Activated CD4-positive, alpha-beta T cell treated with anti-CD3 and anti-CD28 coated beads, Interleukin-2, amount 50 U/mL, for 48 hours (primary cell): ENCODE results near the gene OGFOD2.
"Not testable (repeated sequence)": the region's sequence is repeated elsewhere in the genome, so short reads cannot be mapped to it uniquely, and the experiment has no call there.

Experiments used
- DNase-seq, 2 experiments: peaks; one replicate each; pipeline ENCODE4 v3.0.0-alpha.2; 2020

Gene OGFOD2

GRCh38 chr12:122974892-122975789 lies at the start of gene OGFOD2:
Gene OGFOD2, plus strand, starts transcription at chr12:122975244. Its CDS starts 8 bp downstream, at chr12:122975252.
- DNase-seq, result peak; percentile 93 to 95

GRCh38 chr12:122927756-122928403 lies 47.2 kb upstream of the OGFOD2 start:
- no peak for DNase-seq

GRCh38 chr12:122928404-122929147 lies 46.5 kb upstream of the OGFOD2 start:
- DNase-seq, result no peak

- no peak for DNase-seq
These were observed 45.9 kb upstream of the OGFOD2 start for GRCh38 chr12:122929148-122929538.

- DNase-seq, result no peak
These were observed 45.2 kb upstream of the OGFOD2 start for GRCh38 chr12:122929812-122930211.

- no peak for DNase-seq
These were observed 42.8 kb upstream of the OGFOD2 start for GRCh38 chr12:122932207-122932606.

GRCh38 chr12:122934722-122935121 lies 40.3 kb upstream of the OGFOD2 start:
- DNase-seq, result no peak

GRCh38 chr12:122935318-122935717 lies 39.7 kb upstream of the OGFOD2 start:
- DNase-seq, result no peak

- no peak for DNase-seq
These were observed 37.4 kb upstream of the OGFOD2 start for GRCh38 chr12:122937622-122938091.

GRCh38 chr12:122939125-122939524 lies 35.9 kb upstream of the OGFOD2 start:
- DNase-seq, result no peak

GRCh38 chr12:122941351-122941750 lies 33.7 kb upstream of the OGFOD2 start:
- not testable (repeated sequence) for DNase-seq

- no peak for DNase-seq
These were observed 32.4 kb upstream of the OGFOD2 start for GRCh38 chr12:122942637-122943036.

GRCh38 chr12:122943196-122943595 lies 31.8 kb upstream of the OGFOD2 start:
- no peak for DNase-seq

GRCh38 chr12:122944605-122945592 lies 30.1 kb upstream of the OGFOD2 start:
- DNase-seq, result no peak

- peak; percentile 89 to 91 for DNase-seq
These were observed 28.2 kb upstream of the OGFOD2 start for GRCh38 chr12:122946690-122947341.

- DNase-seq, result no peak
These were observed 27.7 kb upstream of the OGFOD2 start for GRCh38 chr12:122947352-122947792.

- no peak for DNase-seq
These were observed 26.4 kb upstream of the OGFOD2 start for GRCh38 chr12:122948605-122949004.

GRCh38 chr12:122949405-122949804 lies 25.6 kb upstream of the OGFOD2 start:
- DNase-seq, result no peak

- no peak for DNase-seq
These were observed 25.0 kb upstream of the OGFOD2 start for GRCh38 chr12:122949816-122950675.

GRCh38 chr12:122951406-122951805 lies 23.6 kb upstream of the OGFOD2 start:
- no peak for DNase-seq
